ENCODE data around the gene NCKAP5L. TPM values are rescaled to one million over a fixed set of nuclear protein-coding genes. Genes with fewer than 3 reads are reported as not detected.

The NCKAP5L gene
- total and polyA plus RNA-seq, 2 donors (not counting 3 experiments of a cell fraction or from before 2014, with no cell fraction given): 17.4 to 46.1 TPM

- dilution Hi-C loops (cut with MboI; ENCODE audit: extremely low pct_ligation_motif_present, low sequenced_read_pairs) (no loop called here), intact Hi-C loops (cut with micrococcal nuclease) (no loop called here)
- Histone ChIP-seq H3K9ac (replicated peaks; ENCODE audit: extremely low read depth, insufficient read depth, low read length) (no peak overlapping the region), H4K20me1 (replicated peaks; ENCODE audit: control insufficient read depth, extremely low read depth, insufficient read depth, low read length) (no peaks in the 10 kb centered on the region), H3K9me3 (replicated peaks; ENCODE audit: control insufficient read depth, insufficient read depth, low read length) (no peaks in the 10 kb centered on the region), H3K9me1 (replicated peaks; ENCODE audit: control insufficient read depth, extremely low read depth, insufficient read depth, low read length) (no peaks in the 10 kb centered on the region), H3K79me2 (ENCODE audit: control insufficient read depth, insufficient read depth, low read length) (no peaks in the 10 kb centered on the region), H3K36me3 (ENCODE audit: control insufficient read depth in 2 of 2, extremely low read depth in 1 of 2, insufficient read depth in 2 of 2, low read length in 2 of 2) (peaks cover 0 to 15% of the 10 kb centered on the region in 2 experiments), H2AFZ (ENCODE audit: low read depth, low read length) (no peak overlapping the region), H3K4me3 (replicated peaks in 1 of 3; ENCODE audit: insufficient read depth in 1 of 3, low read depth in 1 of 3, low read length in 3 of 3) (no peak overlapping the region), H3K4me1 (ENCODE audit: control insufficient read depth, extremely low read depth, insufficient read depth, low read length) (peaks cover 14% of the 10 kb centered on the region), H3K4me2 (ENCODE audit: insufficient read depth, low read length) (no peak overlapping the region), H3K27me3 (ENCODE audit: control insufficient read depth in 2 of 2, insufficient read depth in 2 of 2, low read length in 2 of 2) (no peaks in the 10 kb centered on the region), H3K27ac (ENCODE audit: insufficient read depth, low read depth, low read length) (no peak overlapping the region)
- FAIRE-seq: peak; percentile 35
- ChIA-PET POLR2A (no interaction called here), CTCF (interaction anchor here (0.7 to 1.0 kb wide), 2 partner anchors 47 to 48 kb away, joined by 3 to 4 read pairs; no protein-coding TSS in a partner anchor)
- DNase-seq (ENCODE audit: low read depth, low spot score): peak; percentile 42
- BruUV-seq (replicated peaks): no TSS peak
- TF ChIP-seq CTCF (IDR thresholded peaks at IDR 0.05; ENCODE audit: extremely low read depth in 1 of 2, insufficient read depth in 1 of 2, low read depth in 1 of 2, low read length in 2 of 2) (peak in 1 of 2 donors; percentile 21), MAX (IDR thresholded peaks at IDR 0.05; ENCODE audit: insufficient read depth, insufficient read length) (no peak), FOS (IDR thresholded peaks at IDR 0.05; ENCODE audit: borderline replicate concordance, insufficient read depth, low read length) (no peak)
Observed at GRCh38 chr12:49789992-49790391, 38.2 kb downstream of the NCKAP5L start.

- Histone ChIP-seq H3K9me3 (replicated peaks; ENCODE audit: control insufficient read depth, insufficient read depth, low read length) (no peaks in the 10 kb centered on the region), H2AFZ (ENCODE audit: low read depth, low read length) (no peak overlapping the region), H3K27me3 (ENCODE audit: control insufficient read depth in 2 of 2, insufficient read depth in 2 of 2, low read length in 2 of 2) (no peaks in the 10 kb centered on the region), H3K9ac (replicated peaks; ENCODE audit: extremely low read depth, insufficient read depth, low read length) (no peak overlapping the region), H3K79me2 (ENCODE audit: control insufficient read depth, insufficient read depth, low read length) (no peaks in the 10 kb centered on the region), H4K20me1 (replicated peaks; ENCODE audit: control insufficient read depth, extremely low read depth, insufficient read depth, low read length) (no peaks in the 10 kb centered on the region), H3K4me1 (ENCODE audit: control insufficient read depth, extremely low read depth, insufficient read depth, low read length) (peaks cover 36% of the 10 kb centered on the region), H3K27ac (ENCODE audit: insufficient read depth, low read depth, low read length) (no peak overlapping the region), H3K4me2 (ENCODE audit: insufficient read depth, low read length) (no peak overlapping the region), H3K36me3 (ENCODE audit: control insufficient read depth in 2 of 2, extremely low read depth in 1 of 2, insufficient read depth in 2 of 2, low read length in 2 of 2) (peaks cover 0 to 5% of the 10 kb centered on the region in 2 experiments), H3K4me3 (replicated peaks in 1 of 3; ENCODE audit: insufficient read depth in 1 of 3, low read depth in 1 of 3, low read length in 3 of 3) (no peak overlapping the region), H3K9me1 (replicated peaks; ENCODE audit: control insufficient read depth, extremely low read depth, insufficient read depth, low read length) (no peaks in the 10 kb centered on the region)
- intact Hi-C loops (cut with micrococcal nuclease): no loop called here
- dilution Hi-C loops (cut with MboI; ENCODE audit: extremely low pct_ligation_motif_present, low sequenced_read_pairs): no loop called here
- ChIA-PET POLR2A (no interaction called here), CTCF (no interaction called here)
- FAIRE-seq (no peak), DNase-seq (ENCODE audit: low read depth, low spot score) (no peak)
- TF ChIP-seq POLR2A (IDR thresholded peaks at IDR 0.05; ENCODE audit: low read depth, low read length) (no peak), MYC (IDR thresholded peaks at IDR 0.05; ENCODE audit: low read depth, low read length) (no peak), POLR2AphosphoS5 (IDR thresholded peaks at IDR 0.05; ENCODE audit: insufficient read depth, low read depth, low read length) (no peak), GATA2 (IDR thresholded peaks at IDR 0.05; ENCODE audit: insufficient read depth, insufficient read length, low read depth, low read length) (no peak), JUN (IDR thresholded peaks at IDR 0.05; ENCODE audit: borderline replicate concordance, insufficient read depth, insufficient read length, low read depth) (no peak), CTCF (IDR thresholded peaks at IDR 0.05; ENCODE audit: extremely low read depth in 1 of 2, insufficient read depth in 1 of 2, low read depth in 1 of 2, low read length in 2 of 2) (no peak), MAX (IDR thresholded peaks at IDR 0.05; ENCODE audit: insufficient read depth, insufficient read length) (no peak), EZH2 (IDR thresholded peaks at IDR 0.05; ENCODE audit: borderline replicate concordance, low read depth, low read length, severe bottlenecking) (no peak), FOS (IDR thresholded peaks at IDR 0.05; ENCODE audit: borderline replicate concordance, insufficient read depth, low read length) (no peak)
- BruUV-seq (replicated peaks): no TSS peak
Observed at GRCh38 chr12:49787672-49788071, 40.5 kb downstream of the NCKAP5L start.
